Measurements from ENCODE around the gene PRICKLE2.

GRCh38 chr3:64133987-64134386 lies 91.3 kb downstream of the PRICKLE2 start:
- TF ChIP-seq CTCF (IDR thresholded peaks at IDR 0.05; ENCODE audit: low read depth, low read length, missing input control) (no peak), JUND (IDR thresholded peaks at IDR 0.05) (no peak), REST (IDR thresholded peaks at IDR 0.05) (no peak), NR2F2 (IDR thresholded peaks at IDR 0.05) (no peak), YY1 (IDR thresholded peaks at IDR 0.05) (no peak), GABPA (IDR thresholded peaks at IDR 0.05 in 1 of 2, conservative IDR thresholded peaks at IDR 0.05 in 1 of 2) (no peak)

Data from liver (tissue), 3 donors.